GM12891 (cell line): ENCODE data around the gene PRSS48.
"Not testable (repeated sequence)": the region's sequence is repeated elsewhere in the genome, so short reads cannot be mapped to it uniquely, and the experiment has no call there.

Source experiments
- DNase-seq: peaks from one replicate; pipeline ENCODE4 v3.0.0; 2011; ENCODE audit warnings: low spot score; ENCODE audit not compliant: insufficient read length
- FAIRE-seq: peaks from 2 replicates; lab custom pipeline; 2011; peaks lifted over from hg19 to GRCh38; lab: Jason Lieb, UNC
- PAX5 ChIP-seq: IDR thresholded peaks from 2 replicates; pipeline ENCODE4 v1.6.1; 2011; ENCODE audit warnings: low read length, moderate library complexity, mild to moderate bottlenecking; ENCODE audit not compliant: insufficient read depth, severe bottlenecking
- POLR2A ChIP-seq: IDR thresholded peaks from 2 replicates; pipeline ENCODE4 v1.6.1; 2011; ENCODE audit warnings: low read depth, low read length, control low read depth
- POLR2AphosphoS5 ChIP-seq: IDR thresholded peaks from 2 replicates; pipeline ENCODE4 v1.6.1; 2011; ENCODE audit warnings: low read depth, low read length, control low read depth
- POU2F2 ChIP-seq: IDR thresholded peaks from 2 replicates; pipeline ENCODE4 v1.6.1; 2011; ENCODE audit warnings: low read depth, mild to moderate bottlenecking, control low read depth, low read length, moderate library complexity
- SPI1 ChIP-seq: IDR thresholded peaks from 2 replicates; pipeline ENCODE4 v1.6.1; 2011; ENCODE audit warnings: low read depth, low read length, control low read depth
- TAF1 ChIP-seq: IDR thresholded peaks from 2 replicates; pipeline ENCODE4 v1.6.1; 2011; ENCODE audit warnings: low read depth, low read length, control low read depth

The PRSS48 gene

DNA sequence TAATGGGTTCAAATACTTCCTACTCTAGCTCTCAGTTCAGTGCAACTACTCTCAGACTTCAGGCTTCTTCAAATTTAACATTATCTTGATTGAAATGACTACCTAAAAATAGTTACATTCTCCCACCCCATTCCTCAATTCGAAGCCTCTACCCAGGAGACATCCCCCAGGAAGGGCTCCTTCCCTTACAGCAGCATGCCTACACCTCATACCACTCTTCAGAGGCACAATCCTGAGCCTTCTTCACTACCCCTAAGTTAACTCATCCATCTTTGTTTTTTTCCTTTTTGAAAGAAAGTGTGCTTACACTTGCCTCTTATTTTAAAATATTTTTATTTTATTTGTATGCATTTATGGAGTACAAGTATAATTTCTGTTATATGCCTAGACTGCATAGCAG, 17.2 kb upstream of the PRSS48 start:
- DNase-seq (no peak), FAIRE-seq (no peak)
- TF ChIP-seq POLR2A, result no peak
- TF ChIP-seq POU2F2, result no peak
- no peak for TF ChIP-seq PAX5
- no peak for TF ChIP-seq TAF1
- TF ChIP-seq POLR2AphosphoS5, result no peak

DNA sequence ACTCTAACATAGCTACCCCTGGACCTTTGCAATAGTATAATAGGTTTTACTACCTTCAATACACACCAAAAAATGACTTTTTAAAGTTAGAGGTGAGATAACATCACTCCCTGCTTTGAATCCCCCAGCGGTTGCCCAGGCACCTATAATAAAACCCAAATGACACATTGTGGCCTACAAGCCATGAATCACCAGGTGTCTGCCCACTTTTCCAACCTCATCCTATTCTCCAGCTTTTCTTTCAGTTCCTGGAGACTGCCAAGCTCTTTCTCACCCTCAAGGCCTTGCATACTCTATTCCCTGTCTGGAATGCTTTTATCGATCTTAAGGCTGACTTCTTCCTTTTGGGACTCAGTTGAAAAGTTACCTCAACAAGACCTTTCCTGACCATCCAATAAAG, 16.4 kb upstream of the PRSS48 start:
- TF ChIP-seq POLR2A (no peak), SPI1 (no peak), POU2F2 (no peak), POLR2AphosphoS5 (no peak), PAX5 (no peak), TAF1 (no peak)
- DNase-seq (no peak), FAIRE-seq (no peak)

DNA sequence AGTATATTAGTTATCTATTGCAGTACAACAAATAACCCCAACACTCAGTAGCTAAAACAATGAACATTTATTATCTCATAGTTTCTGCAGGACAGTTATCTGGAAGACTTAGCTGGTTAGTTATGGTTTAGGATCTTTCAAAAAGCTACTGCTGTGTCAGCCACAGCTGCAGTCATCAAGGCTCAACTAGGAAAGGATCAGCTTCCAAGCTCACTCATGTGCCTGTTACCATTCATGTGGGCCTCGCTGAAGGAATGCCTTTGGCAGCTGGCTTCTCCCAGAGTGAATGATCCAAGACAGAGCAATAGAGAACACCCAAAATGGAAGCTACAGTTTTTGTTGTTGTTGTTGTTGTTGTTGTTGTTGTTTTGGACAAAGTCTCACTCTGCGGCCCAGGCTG, 13.5 kb upstream of the PRSS48 start:
- FAIRE-seq (no peak), DNase-seq (no peak)
- TF ChIP-seq PAX5, result no peak

DNA sequence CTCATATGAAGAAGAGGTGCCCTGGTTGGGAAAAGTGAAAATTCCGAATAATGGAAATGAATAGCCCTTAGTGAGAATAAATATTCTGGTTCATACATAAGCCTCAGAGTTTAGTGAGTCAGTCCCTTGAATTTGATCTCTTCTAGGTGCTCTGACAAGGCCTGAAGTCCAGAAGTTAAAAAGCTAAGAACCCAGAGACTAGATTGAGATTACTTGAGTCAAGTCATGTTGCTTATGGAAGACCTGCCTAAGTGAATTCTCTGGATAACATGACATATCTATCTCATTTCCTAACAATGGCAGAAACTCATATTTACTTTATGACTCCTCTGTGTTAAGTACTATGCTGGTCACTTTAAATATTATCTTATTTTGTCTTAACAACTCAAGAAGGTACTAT, 10.5 kb upstream of the PRSS48 start:
- no peak for TF ChIP-seq PAX5
- no peak for TF ChIP-seq POLR2A
- no peak for TF ChIP-seq POLR2AphosphoS5
- TF ChIP-seq SPI1, result no peak
- no peak for TF ChIP-seq TAF1
- no peak for DNase-seq
- FAIRE-seq, result no peak

DNA sequence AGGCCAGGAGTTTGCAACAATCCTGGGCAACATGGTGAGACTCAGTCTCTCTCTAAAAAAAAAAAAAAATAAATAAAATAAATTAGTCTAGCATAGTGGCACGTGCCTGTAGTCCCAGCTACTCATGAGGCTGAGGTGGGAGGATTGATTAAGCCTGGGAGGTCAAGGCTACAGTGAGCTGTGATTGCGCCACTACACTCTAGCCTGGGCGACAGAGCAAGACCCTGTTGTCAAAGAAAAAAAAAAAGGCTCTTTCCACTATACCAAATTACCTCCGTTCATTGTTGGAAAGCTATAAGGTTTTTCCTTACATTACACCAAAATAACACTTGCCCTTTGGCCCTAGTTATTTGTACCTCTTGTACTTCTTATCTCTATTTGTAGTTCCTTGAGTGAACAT, 9.9 kb upstream of the PRSS48 start:
- DNase-seq (no peak), FAIRE-seq (no peak)
- no peak for TF ChIP-seq SPI1
- no peak for TF ChIP-seq TAF1
- TF ChIP-seq PAX5, result no peak
- no peak for TF ChIP-seq POLR2AphosphoS5
- no peak for TF ChIP-seq POU2F2
- TF ChIP-seq POLR2A, result no peak

DNA sequence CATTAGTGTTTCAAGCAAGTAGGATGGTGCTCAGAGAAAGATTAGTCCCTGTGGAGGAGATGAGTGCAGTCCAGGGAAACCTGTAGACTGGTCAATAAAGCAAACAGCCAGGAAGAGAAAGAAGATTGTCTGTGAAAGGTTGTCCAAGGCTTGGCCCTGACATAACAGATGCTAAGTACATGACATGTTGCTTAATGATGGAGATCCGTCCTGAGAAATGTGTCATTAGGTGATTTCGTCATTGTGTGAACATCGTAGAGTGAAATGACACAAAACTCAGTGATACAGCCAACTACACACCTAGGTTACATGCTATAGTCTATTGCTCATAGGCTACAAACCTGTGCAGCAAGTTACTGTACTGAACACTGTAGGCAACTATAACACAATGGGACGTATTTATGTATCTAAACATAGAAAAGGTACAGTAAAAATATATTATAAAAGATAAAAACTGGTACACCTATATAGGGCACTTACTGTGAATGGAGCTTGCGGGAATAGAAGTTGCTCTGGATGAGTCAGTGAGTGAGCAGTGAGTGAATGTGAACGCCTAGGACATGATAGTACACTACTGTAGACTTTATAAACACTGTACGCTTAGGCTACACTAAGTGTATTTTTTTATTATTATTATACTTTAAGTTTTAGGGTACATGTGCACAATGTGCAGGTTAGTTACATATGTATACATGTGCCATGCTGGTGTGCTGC, 9.0 kb upstream of the PRSS48 start:
- FAIRE-seq (no peak), DNase-seq (no peak)
- no peak for TF ChIP-seq SPI1
- TF ChIP-seq POU2F2, result no peak
- TF ChIP-seq PAX5, result no peak
- no peak for TF ChIP-seq TAF1
- TF ChIP-seq POLR2AphosphoS5, result no peak
- TF ChIP-seq POLR2A, result no peak

DNA sequence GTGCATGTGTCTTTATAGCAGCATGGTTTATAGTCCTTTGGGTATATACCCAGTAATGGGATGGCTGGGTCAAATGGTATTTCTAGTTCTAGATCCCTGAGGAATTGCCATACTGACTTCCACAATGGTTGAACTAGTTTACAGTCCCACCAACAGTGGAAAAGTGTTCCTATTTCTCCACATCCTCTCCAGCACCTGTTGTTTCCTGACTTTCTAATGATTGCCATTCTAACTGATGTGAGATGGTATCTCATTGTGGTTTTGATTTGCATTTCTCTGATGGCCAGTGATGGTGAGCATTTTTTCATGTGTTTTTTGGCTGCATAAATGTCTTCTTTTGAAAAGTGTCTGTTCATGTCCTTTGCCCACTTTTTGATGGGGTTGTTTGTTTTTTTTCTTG, 8.1 kb upstream of the PRSS48 start:
- DNase-seq, FAIRE-seq: not testable (repeated sequence)

DNA sequence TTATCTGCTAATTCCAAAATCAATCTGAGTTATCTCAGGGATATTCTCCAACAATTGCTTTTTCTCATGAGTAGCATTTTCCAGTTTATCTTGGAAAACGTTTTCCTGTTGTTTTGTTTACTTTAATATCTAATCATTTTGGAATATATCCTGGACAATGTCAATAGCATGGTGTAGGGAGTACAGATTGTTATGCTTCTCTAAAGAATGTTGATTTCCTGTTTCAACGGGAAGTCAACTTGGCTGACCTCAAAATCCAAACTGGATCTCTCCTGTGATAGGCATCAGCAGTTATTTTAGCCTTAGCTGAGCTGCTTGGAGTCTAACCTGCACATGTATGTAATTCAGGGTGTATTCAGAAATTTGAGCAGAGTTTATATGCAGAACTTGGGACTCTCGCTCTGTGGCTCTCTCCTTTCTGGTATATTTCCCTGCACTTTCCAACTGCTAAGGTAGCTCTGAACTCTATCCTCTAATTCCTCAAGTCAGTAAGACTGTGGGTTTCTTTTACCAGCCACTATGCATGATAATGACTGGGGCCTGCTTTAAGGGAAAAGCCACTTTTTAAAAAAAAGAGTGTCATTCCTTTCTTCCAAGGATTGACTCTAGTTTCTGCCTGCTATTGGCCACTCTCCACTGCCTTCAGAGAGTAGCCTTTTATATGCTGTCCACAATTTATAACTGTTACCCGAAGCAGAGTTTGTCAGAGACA, 7.7 kb downstream of the PRSS48 start:
- no peak for FAIRE-seq
- no peak for DNase-seq
- TF ChIP-seq POLR2A (no peak), POU2F2 (no peak), POLR2AphosphoS5 (no peak), TAF1 (no peak), SPI1 (no peak), PAX5 (no peak)

DNA sequence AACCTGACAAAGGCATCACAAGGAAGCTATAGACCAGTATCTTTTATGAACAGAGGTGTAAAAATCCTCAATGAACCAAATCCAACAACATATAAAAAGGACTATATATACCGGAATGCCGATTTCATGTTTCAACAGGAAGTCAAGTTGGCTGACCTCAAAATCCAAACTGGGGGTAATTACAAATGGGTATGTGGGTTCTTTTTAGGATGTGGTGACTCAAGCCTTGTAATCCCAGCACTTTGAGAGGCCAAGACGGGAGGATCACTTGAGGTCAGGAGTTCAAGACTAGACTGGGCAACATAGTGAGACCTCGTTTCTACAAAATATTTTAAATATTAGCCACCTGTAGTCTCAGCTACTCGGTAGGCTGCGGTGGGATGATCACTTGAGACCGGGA, 10.4 kb downstream of the PRSS48 start:
- no peak for FAIRE-seq
- no peak for TF ChIP-seq POLR2AphosphoS5
- TF ChIP-seq POLR2A, result no peak
- no peak for TF ChIP-seq POU2F2
- TF ChIP-seq TAF1, result no peak
- TF ChIP-seq PAX5, result no peak
- TF ChIP-seq SPI1, result no peak
- DNase-seq, result no peak

DNA sequence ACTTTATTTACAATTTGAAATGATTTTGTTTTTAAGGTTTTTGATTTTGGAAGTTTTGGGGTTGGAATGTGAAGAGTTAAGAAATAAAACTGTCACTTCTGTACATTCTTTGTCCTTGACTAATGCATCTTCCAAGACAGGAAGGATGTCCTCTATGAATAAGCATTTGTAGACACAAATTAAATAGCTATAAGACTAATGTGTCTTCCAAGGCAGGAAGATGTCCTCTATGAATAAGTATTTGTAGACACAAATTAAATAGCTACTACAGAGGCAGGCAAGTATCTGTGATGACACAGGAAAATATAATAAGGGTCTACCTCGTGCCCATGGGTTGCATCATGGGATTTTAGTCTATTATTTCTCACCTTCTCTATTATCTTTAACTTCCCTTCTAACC, 14.5 kb downstream of the PRSS48 start:
- TF ChIP-seq PAX5, result no peak
- TF ChIP-seq TAF1, result no peak
- no peak for TF ChIP-seq POU2F2
- no peak for TF ChIP-seq SPI1
- TF ChIP-seq POLR2A, result no peak
- TF ChIP-seq POLR2AphosphoS5, result no peak

More for the DNA sequence above, 14.5 kb downstream of the PRSS48 start:
- FAIRE-seq (no peak), DNase-seq (no peak)
